Calu3 (cell line): ENCODE measurements around the gene GINS3. TPM values are rescaled to one million over a fixed set of nuclear protein-coding genes. Genes with fewer than 3 reads are reported as not detected.
"Not testable (repeated sequence)": the region's sequence is repeated elsewhere in the genome, so short reads cannot be mapped to it uniquely, and the experiment has no call there.

Experiments
- BruUV-seq: library from RNA; stranded (reverse); fragments of 400-500 nt; replicated peaks from 2 replicates; lab custom pipeline; 2021; lab: Mats Ljungman, UMichigan
- CTCF ChIA-PET: fragments of 300-600 bp; sonication (Branson Sonifier 250); formaldehyde crosslinking; loops from one replicate; lab custom pipeline; 2022; ENCODE audit warnings: antibody characterized with exemption; lab: Charles Lee
- DNase-seq: peaks from one replicate; pipeline ENCODE4 v3.0.0; 2022
- H3K27ac Mint-ChIP-seq: one replicate; pipeline ENCODE4 v1.8.0; 2022; ENCODE audit warnings: mixed read lengths; ENCODE audit not compliant: unreplicated experiment
- H3K27me3 Mint-ChIP-seq: one replicate; pipeline ENCODE4 v1.8.0; 2022; ENCODE audit warnings: mixed read lengths; ENCODE audit not compliant: unreplicated experiment
- H3K36me3 Mint-ChIP-seq: one replicate; pipeline ENCODE4 v1.8.0; 2022; ENCODE audit warnings: mild to moderate bottlenecking, moderate library complexity, mixed read lengths; ENCODE audit not compliant: insufficient read depth, unreplicated experiment
- H3K4me1 Mint-ChIP-seq: one replicate; pipeline ENCODE4 v1.8.0; 2022; ENCODE audit warnings: mild to moderate bottlenecking, low read depth, mixed read lengths; ENCODE audit not compliant: unreplicated experiment
- H3K4me3 Mint-ChIP-seq: one replicate; pipeline ENCODE4 v1.8.0; 2022; ENCODE audit warnings: mild to moderate bottlenecking, low read depth, moderate library complexity, mixed read lengths; ENCODE audit not compliant: unreplicated experiment
- H3K9me3 Mint-ChIP-seq: one replicate; pipeline ENCODE4 v1.8.0; 2022; ENCODE audit warnings: low read depth, mixed read lengths; ENCODE audit not compliant: unreplicated experiment
- CTCF ChIP-seq: fragments of 200-600 bp; IDR thresholded peaks from one replicate; pipeline ENCODE4 v1.8.0; 2022; ENCODE audit warnings: antibody characterized with exemption; ENCODE audit not compliant: unreplicated experiment
- intact Hi-C: fragments of 100-400 bp; cut with micrococcal nuclease; formaldehyde crosslinking; loops from one replicate; pipeline ENCODE4 v1.10.0; 2022; ENCODE audit not compliant: unreplicated experiment
- total RNA-seq: library from RNA; stranded (reverse); gene quantifications from 2 replicates; pipeline ENCODE4 v1.2.3, GENCODE V29; 2022

Gene GINS3
- total RNA-seq, 1 experiment from 2014 or later = 13.6 TPM

- H3K4me1 Mint-ChIP-seq = peaks cover 8% of the 10 kb centered on the region
- TF ChIP-seq CTCF = no peak
- no peaks in the 10 kb centered on the region for H3K27me3 Mint-ChIP-seq
- H3K9me3 Mint-ChIP-seq = no peaks in the 10 kb centered on the region
- H3K4me3 Mint-ChIP-seq = no peak overlapping the region
- no peak overlapping the region for H3K27ac Mint-ChIP-seq
- CTCF ChIA-PET = interaction anchor here (0.7 kb wide), 2 partner anchors 21 to 182 kb away, joined by 3 read pairs; no protein-coding TSS in a partner anchor
- no peaks in the 10 kb centered on the region for H3K36me3 Mint-ChIP-seq
- no TSS peak for BruUV-seq
- DNase-seq = no peak
- intact Hi-C loops = no loop called here
These were observed 19.1 kb downstream of the GINS3 start for GRCh38 chr16:58411336-58411735.

- Mint-ChIP-seq H3K27me3 (peaks cover 2% of the 10 kb centered on the region), H3K9me3 (no peaks in the 10 kb centered on the region), H3K36me3 (no peaks in the 10 kb centered on the region), H3K27ac (no peak overlapping the region), H3K4me1 (peaks cover 8% of the 10 kb centered on the region), H3K4me3 (no peak overlapping the region)
- BruUV-seq = no TSS peak
- CTCF ChIA-PET = interaction anchor here (0.7 kb wide), 2 partner anchors 21 to 183 kb away, joined by 3 read pairs; no protein-coding TSS in a partner anchor
- no peak for TF ChIP-seq CTCF
- DNase-seq = peak; percentile 18
- intact Hi-C loops = no loop called here
These were observed 19.7 kb downstream of the GINS3 start for GRCh38 chr16:58411736-58412614.

GRCh38 chr16:58412615-58412970 lies 20.3 kb downstream of the GINS3 start:
- DNase-seq = not testable (repeated sequence)

GRCh38 chr16:58413359-58413758 lies 21.1 kb downstream of the GINS3 start:
- intact Hi-C loops = no loop called here
- H3K27me3 Mint-ChIP-seq = peaks cover 13% of the 10 kb centered on the region
- no peaks in the 10 kb centered on the region for H3K9me3 Mint-ChIP-seq
- BruUV-seq = no TSS peak
- H3K27ac Mint-ChIP-seq = no peak overlapping the region
- DNase-seq = no peak
- CTCF ChIA-PET = interaction anchor here (0.7 kb wide), 1 partner anchor 46 kb away, joined by 3 read pairs; no protein-coding TSS in a partner anchor
- H3K4me3 Mint-ChIP-seq = no peak overlapping the region
- TF ChIP-seq CTCF = no peak
- peaks cover 8% of the 10 kb centered on the region for H3K4me1 Mint-ChIP-seq
- no peaks in the 10 kb centered on the region for H3K36me3 Mint-ChIP-seq

More at GRCh38 chr16:58412615-58412970, 20.3 kb downstream of the GINS3 start:
- H3K4me1 Mint-ChIP-seq, CTCF ChIA-PET, H3K27ac Mint-ChIP-seq, BruUV-seq, intact Hi-C loops, H3K9me3 Mint-ChIP-seq, H3K27me3 Mint-ChIP-seq, H3K36me3 Mint-ChIP-seq, H3K4me3 Mint-ChIP-seq: not testable (repeated sequence)
